Measurements from ENCODE around the gene CEP350.

CEP350 gene

DNA sequence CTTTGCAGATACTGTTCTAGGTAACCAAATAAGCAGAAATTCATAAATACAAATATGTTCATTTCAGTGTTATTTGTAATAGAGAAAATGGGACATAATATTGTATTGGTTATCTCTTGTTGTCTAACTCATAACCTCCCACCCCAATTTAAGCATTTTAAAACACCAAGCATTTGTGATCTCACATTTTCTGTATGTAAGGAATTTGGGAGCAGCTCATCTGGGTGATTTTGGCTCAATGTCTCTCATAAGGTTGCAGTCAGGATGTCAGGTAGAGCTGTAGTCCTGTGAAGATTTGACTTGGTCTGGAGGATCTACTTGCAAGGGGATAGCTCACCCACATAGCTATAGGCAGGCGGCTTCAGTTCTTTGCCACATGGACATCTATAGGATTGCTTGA lies 29.5 kb downstream of the CEP350 start:
- no peaks in the 10 kb centered on the region for H3K27me3 ChIP-seq (replicated peaks; ENCODE audit: control insufficient read depth, insufficient read depth, low read length)
- no peak overlapping the region for H3K4me3 ChIP-seq (replicated peaks; ENCODE audit: low read depth, low read length)
- DNase-seq (ENCODE audit: extremely low read depth, insufficient read length): no peak
- H3K36me3 ChIP-seq (ENCODE audit: control insufficient read depth, insufficient read depth, low read length): peaks cover 2% of the 10 kb centered on the region
- TF ChIP-seq, protein P1, sequence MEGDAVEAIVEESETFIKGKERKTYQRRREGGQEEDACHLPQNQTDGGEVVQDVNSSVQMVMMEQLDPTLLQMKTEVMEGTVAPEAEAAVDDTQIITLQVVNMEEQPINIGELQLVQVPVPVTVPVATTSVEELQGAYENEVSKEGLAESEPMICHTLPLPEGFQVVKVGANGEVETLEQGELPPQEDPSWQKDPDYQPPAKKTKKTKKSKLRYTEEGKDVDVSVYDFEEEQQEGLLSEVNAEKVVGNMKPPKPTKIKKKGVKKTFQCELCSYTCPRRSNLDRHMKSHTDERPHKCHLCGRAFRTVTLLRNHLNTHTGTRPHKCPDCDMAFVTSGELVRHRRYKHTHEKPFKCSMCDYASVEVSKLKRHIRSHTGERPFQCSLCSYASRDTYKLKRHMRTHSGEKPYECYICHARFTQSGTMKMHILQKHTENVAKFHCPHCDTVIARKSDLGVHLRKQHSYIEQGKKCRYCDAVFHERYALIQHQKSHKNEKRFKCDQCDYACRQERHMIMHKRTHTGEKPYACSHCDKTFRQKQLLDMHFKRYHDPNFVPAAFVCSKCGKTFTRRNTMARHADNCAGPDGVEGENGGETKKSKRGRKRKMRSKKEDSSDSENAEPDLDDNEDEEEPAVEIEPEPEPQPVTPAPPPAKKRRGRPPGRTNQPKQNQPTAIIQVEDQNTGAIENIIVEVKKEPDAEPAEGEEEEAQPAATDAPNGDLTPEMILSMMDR (IDR thresholded peaks at IDR 0.05; ENCODE audit: insufficient read depth, low read length, poor library complexity, severe bottlenecking): no peak

GRCh38 chr1:179984942-179985341 lies 30.3 kb downstream of the CEP350 start:
- no peaks in the 10 kb centered on the region for H3K27me3 ChIP-seq (replicated peaks; ENCODE audit: control insufficient read depth, insufficient read depth, low read length)
- TF ChIP-seq, protein P1 (IDR thresholded peaks at IDR 0.05; ENCODE audit: insufficient read depth, low read length, poor library complexity, severe bottlenecking): no peak
- H3K36me3 ChIP-seq (ENCODE audit: control insufficient read depth, insufficient read depth, low read length): peaks cover 2% of the 10 kb centered on the region
- no peak overlapping the region for H3K4me3 ChIP-seq (replicated peaks; ENCODE audit: low read depth, low read length)
- no peak for DNase-seq (ENCODE audit: extremely low read depth, insufficient read length)

GRCh38 chr1:179990847-179991246 lies 36.2 kb downstream of the CEP350 start:
- H3K4me3 ChIP-seq (replicated peaks; ENCODE audit: low read depth, low read length): no peak overlapping the region
- no peak for DNase-seq (ENCODE audit: extremely low read depth, insufficient read length)
- TF ChIP-seq, protein P1 (IDR thresholded peaks at IDR 0.05; ENCODE audit: insufficient read depth, low read length, poor library complexity, severe bottlenecking): no peak
- H3K27me3 ChIP-seq (replicated peaks; ENCODE audit: control insufficient read depth, insufficient read depth, low read length): no peaks in the 10 kb centered on the region
- peaks cover 2% of the 10 kb centered on the region for H3K36me3 ChIP-seq (ENCODE audit: control insufficient read depth, insufficient read depth, low read length)

DNA sequence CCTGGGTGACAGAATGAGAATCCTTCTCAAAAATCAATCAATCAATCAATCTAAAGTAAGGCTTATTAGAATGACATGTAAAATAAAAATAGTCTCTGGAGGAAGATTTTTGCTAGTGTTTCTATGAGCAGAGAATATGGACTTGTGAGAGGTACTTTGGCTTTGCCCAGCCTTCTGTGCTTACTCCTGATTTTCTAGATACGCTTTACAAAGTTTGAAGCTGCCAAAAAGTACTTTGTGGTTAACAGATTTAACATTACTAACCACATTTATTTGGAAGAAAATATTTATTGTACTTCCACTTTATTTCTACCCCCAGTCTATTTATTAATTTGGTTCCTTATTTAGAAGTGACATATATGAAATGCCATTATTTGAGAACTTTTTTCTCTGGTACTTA lies 41.0 kb downstream of the CEP350 start:
- TF ChIP-seq, protein P1 (IDR thresholded peaks at IDR 0.05; ENCODE audit: insufficient read depth, low read length, poor library complexity, severe bottlenecking): no peak
- Histone ChIP-seq H3K4me3 (replicated peaks; ENCODE audit: low read depth, low read length) (no peak overlapping the region), H3K36me3 (ENCODE audit: control insufficient read depth, insufficient read depth, low read length) (no peaks in the 10 kb centered on the region; the same call in 1 of the 2 replicates), H3K27me3 (replicated peaks; ENCODE audit: control insufficient read depth, insufficient read depth, low read length) (no peaks in the 10 kb centered on the region)
- DNase-seq (ENCODE audit: extremely low read depth, insufficient read length): no peak

DNA sequence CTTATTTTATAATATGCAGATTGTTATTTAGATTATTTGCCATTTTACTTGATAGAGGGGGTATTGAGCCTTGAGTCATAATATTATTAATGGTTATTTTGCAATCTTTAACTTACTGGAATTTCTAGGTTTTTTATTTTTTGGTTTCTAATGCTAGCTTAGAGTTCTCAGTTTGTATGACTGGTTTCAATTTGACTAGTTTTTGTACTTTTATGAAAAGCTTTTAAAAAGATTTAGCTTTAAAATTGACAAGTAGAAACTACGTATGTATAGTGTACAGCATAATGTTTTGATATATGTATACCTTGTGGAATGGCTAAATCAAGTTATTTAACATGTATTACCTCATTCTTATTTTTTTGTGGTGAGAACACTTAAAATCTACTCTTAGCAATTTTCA lies 41.5 kb downstream of the CEP350 start:
- Histone ChIP-seq H3K27me3 (replicated peaks; ENCODE audit: control insufficient read depth, insufficient read depth, low read length) (no peaks in the 10 kb centered on the region), H3K36me3 (ENCODE audit: control insufficient read depth, insufficient read depth, low read length) (no peaks in the 10 kb centered on the region; the same call in 1 of the 2 replicates), H3K4me3 (replicated peaks; ENCODE audit: low read depth, low read length) (no peak overlapping the region)
- TF ChIP-seq, protein P1 (IDR thresholded peaks at IDR 0.05; ENCODE audit: insufficient read depth, low read length, poor library complexity, severe bottlenecking): no peak
- peak; percentile 27 for DNase-seq (ENCODE audit: extremely low read depth, insufficient read length)

GRCh38 chr1:180000575-180000974 lies 46.0 kb downstream of the CEP350 start:
- no peak for DNase-seq (ENCODE audit: extremely low read depth, insufficient read length)
- Histone ChIP-seq H3K4me3 (replicated peaks; ENCODE audit: low read depth, low read length) (no peak overlapping the region), H3K27me3 (replicated peaks; ENCODE audit: control insufficient read depth, insufficient read depth, low read length) (no peaks in the 10 kb centered on the region), H3K36me3 (ENCODE audit: control insufficient read depth, insufficient read depth, low read length) (no peaks in the 10 kb centered on the region; the same call in 1 of the 2 replicates)
- TF ChIP-seq, protein P1 (IDR thresholded peaks at IDR 0.05; ENCODE audit: insufficient read depth, low read length, poor library complexity, severe bottlenecking): no peak
